Neural crest cell (in vitro differentiated cells): ENCODE measurements around the gene VAMP2. TPM values are rescaled to one million over a fixed set of nuclear protein-coding genes. Genes with fewer than 3 reads are reported as not detected.
A peak's percentile ranks its signal among the peaks of the same experiment; 100 is the strongest.

Experiments
- DNase-seq: peaks from one replicate; pipeline ENCODE4 v3.0.0; 2021; ENCODE audit warnings: low read depth, mixed read lengths, low spot score
- H3K27ac Mint-ChIP-seq: one replicate; pipeline ENCODE4 v1.8.0; 2021; ENCODE audit warnings: mild to moderate bottlenecking, mixed read lengths; ENCODE audit not compliant: unreplicated experiment
- H3K27me3 Mint-ChIP-seq: 2 replicates; pipeline ENCODE4 v1.8.0; 2021; ENCODE audit warnings: low read depth, mild to moderate bottlenecking, mixed read lengths
- H3K36me3 Mint-ChIP-seq: 2 replicates; pipeline ENCODE4 v1.8.0; 2021; ENCODE audit warnings: low read depth, mild to moderate bottlenecking, mixed read lengths
- H3K4me1 Mint-ChIP-seq: 2 replicates; pipeline ENCODE4 v1.8.0; 2021; ENCODE audit warnings: mixed read lengths
- H3K4me3 Mint-ChIP-seq: one replicate; pipeline ENCODE4 v1.8.0; 2021; ENCODE audit warnings: mild to moderate bottlenecking, mixed read lengths
- H3K9me3 Mint-ChIP-seq: 2 replicates; pipeline ENCODE4 v1.8.0; 2021; ENCODE audit warnings: mixed read lengths
- total RNA-seq: library from RNA; stranded (reverse); gene quantifications from 2 replicates; pipeline ENCODE4 v1.2.1, GENCODE V29; 2021
- TF ChIP-seq, protein P1 (sequence below): fragments of 200-600 bp; sonication (generic); conservative IDR thresholded peaks from 2 replicates; pipeline ENCODE4 v1.5.0; 2021; ENCODE audit warnings: antibody characterized with exemption, mild to moderate bottlenecking

VAMP2 gene
- total RNA-seq, 1 donor from 2014 or later: 49.7 TPM

DNA sequence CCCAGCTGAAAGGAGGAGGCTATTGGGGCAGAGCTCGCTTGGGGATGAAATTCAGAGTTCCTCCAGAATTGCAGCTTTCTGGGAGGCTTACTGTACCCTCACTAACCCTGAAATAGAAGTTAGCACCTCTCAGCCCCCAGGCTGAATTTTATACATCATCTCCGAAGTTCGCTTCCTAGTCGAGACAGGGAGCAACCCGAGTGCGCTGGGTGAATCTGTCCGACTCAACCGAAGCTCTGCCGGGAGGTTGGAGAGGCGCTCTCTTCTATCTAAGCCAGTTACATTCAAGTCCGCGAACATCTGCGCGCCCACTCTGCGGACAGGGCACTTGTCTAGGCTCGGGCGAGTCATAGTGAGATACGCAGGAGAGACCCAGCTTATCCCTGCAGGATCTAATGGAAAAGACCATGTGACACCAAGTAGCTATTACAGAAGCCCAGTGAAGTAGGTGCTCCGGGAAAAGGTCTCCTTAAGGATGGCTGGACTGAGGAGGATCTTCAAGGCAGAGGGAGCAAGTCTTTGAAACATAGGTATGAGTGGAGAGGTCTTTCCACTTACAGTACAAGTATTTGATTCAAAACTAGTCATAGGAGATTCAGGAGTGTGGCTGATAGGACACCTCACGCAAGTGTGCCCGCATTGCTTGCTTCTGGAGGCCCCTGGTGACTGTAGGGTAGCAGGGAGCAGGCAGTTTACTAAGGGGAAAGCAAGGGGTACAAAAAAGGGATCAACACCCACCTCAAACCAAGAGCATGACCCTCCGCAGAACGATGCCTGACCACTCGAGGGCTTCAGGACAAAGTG lies 38.2 kb downstream of the VAMP2 start:
- Mint-ChIP-seq H3K36me3 (peaks cover 10% of the 10 kb centered on the region), H3K27me3 (peaks cover 89% of the 10 kb centered on the region), H3K4me1 (peaks cover 62% of the 10 kb centered on the region), H3K4me3 (peak overlapping the region; percentile 88), H3K9me3 (no peaks in the 10 kb centered on the region), H3K27ac (no peak overlapping the region)
- peak; percentile 13 for DNase-seq
- TF ChIP-seq, protein P1, sequence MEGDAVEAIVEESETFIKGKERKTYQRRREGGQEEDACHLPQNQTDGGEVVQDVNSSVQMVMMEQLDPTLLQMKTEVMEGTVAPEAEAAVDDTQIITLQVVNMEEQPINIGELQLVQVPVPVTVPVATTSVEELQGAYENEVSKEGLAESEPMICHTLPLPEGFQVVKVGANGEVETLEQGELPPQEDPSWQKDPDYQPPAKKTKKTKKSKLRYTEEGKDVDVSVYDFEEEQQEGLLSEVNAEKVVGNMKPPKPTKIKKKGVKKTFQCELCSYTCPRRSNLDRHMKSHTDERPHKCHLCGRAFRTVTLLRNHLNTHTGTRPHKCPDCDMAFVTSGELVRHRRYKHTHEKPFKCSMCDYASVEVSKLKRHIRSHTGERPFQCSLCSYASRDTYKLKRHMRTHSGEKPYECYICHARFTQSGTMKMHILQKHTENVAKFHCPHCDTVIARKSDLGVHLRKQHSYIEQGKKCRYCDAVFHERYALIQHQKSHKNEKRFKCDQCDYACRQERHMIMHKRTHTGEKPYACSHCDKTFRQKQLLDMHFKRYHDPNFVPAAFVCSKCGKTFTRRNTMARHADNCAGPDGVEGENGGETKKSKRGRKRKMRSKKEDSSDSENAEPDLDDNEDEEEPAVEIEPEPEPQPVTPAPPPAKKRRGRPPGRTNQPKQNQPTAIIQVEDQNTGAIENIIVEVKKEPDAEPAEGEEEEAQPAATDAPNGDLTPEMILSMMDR: no peak

- peaks cover 67% of the 10 kb centered on the region for H3K4me1 Mint-ChIP-seq
- H3K9me3 Mint-ChIP-seq: peaks cover 3% of the 10 kb centered on the region
- H3K36me3 Mint-ChIP-seq: peaks cover 15% of the 10 kb centered on the region
- H3K4me3 Mint-ChIP-seq: peak within 1 kb of the TSS; percentile 88
- peak; percentile 16 for DNase-seq
- H3K27me3 Mint-ChIP-seq: peaks cover 88% of the 10 kb centered on the region
- TF ChIP-seq, protein P1: no peak
- peak within 1 kb of the TSS; percentile 65 for H3K27ac Mint-ChIP-seq
These were observed 38.9 kb downstream of the VAMP2 start, which contains the start of gene HES7 for GRCh38 chr17:8123695-8124349. Gene HES7 (minus strand): TSS chr17:8124106. CDS start chr17:8124084, 22 bp downstream.

- peak; percentile 28 for DNase-seq
- H3K27me3 Mint-ChIP-seq: peaks cover 90% of the 10 kb centered on the region
- H3K9me3 Mint-ChIP-seq: peaks cover 3% of the 10 kb centered on the region
- H3K27ac Mint-ChIP-seq: peak overlapping the region; percentile 65
- H3K4me3 Mint-ChIP-seq: peak overlapping the region; percentile 88
- peaks cover 74% of the 10 kb centered on the region for H3K4me1 Mint-ChIP-seq
- peaks cover 15% of the 10 kb centered on the region for H3K36me3 Mint-ChIP-seq
- TF ChIP-seq, protein P1: no peak
These were observed 39.6 kb downstream of the VAMP2 start for GRCh38 chr17:8122924-8123694.

GRCh38 chr17:8122422-8122923 lies 40.3 kb downstream of the VAMP2 start:
- H3K27me3 Mint-ChIP-seq: peaks cover 94% of the 10 kb centered on the region
- DNase-seq: peak; percentile 11
- H3K4me3 Mint-ChIP-seq: peak overlapping the region; percentile 88
- peaks cover 15% of the 10 kb centered on the region for H3K36me3 Mint-ChIP-seq
- H3K9me3 Mint-ChIP-seq: peaks cover 3% of the 10 kb centered on the region
- TF ChIP-seq, protein P1: no peak
- H3K27ac Mint-ChIP-seq: no peak overlapping the region
- H3K4me1 Mint-ChIP-seq: peaks cover 80% of the 10 kb centered on the region
